GM18508 (cell line): ENCODE data around the gene TUBGCP2.

Source experiments
- ATAC-seq: cut with Tn5 transposase; IDR thresholded peaks from one replicate; pipeline ENCODE4 v1.9.1; 2021; ENCODE audit warnings: moderate number of reproducible peaks; ENCODE audit not compliant: insufficient read depth, unreplicated experiment

The TUBGCP2 gene

GRCh38 chr10:133342942-133343341 is 34.3 kb upstream of the TUBGCP2 start:
- no peak for ATAC-seq

- no peak for ATAC-seq
These were observed 33.3 kb upstream of the TUBGCP2 start for GRCh38 chr10:133341983-133342382.

- no peak for ATAC-seq
These were observed 31.2 kb upstream of the TUBGCP2 start for GRCh38 chr10:133339708-133340380.

- no peak for ATAC-seq
These were observed 29.7 kb upstream of the TUBGCP2 start for GRCh38 chr10:133338080-133339071.

GRCh38 chr10:133337370-133337725 is 28.7 kb upstream of the TUBGCP2 start:
- no peak for ATAC-seq

GRCh38 chr10:133336577-133337369 is 28.1 kb upstream of the TUBGCP2 start, which contains the start of gene CALY:
TSS of gene CALY (minus strand) at chr10:133336896. CDS start at chr10:133328989, 7,907 bp downstream.
- ATAC-seq: no peak

- no peak for ATAC-seq
These were observed 27.5 kb upstream of the TUBGCP2 start for GRCh38 chr10:133336118-133336576.

GRCh38 chr10:133335246-133336117 is 26.8 kb upstream of the TUBGCP2 start:
- ATAC-seq: no peak

- no peak for ATAC-seq
These were observed 26.0 kb upstream of the TUBGCP2 start for GRCh38 chr10:133334503-133335245.

- ATAC-seq: no peak
These were observed 24.4 kb upstream of the TUBGCP2 start for GRCh38 chr10:133332936-133333699.

- no peak for ATAC-seq
These were observed 21.0 kb upstream of the TUBGCP2 start for GRCh38 chr10:133329491-133330202.

GRCh38 chr10:133328358-133329343 is 20.0 kb upstream of the TUBGCP2 start:
- no peak for ATAC-seq

GRCh38 chr10:133327651-133328357 is 19.1 kb upstream of the TUBGCP2 start:
- no peak for ATAC-seq

GRCh38 chr10:133326745-133327650 is 18.3 kb upstream of the TUBGCP2 start:
- no peak for ATAC-seq

GRCh38 chr10:133326223-133326551 is 17.5 kb upstream of the TUBGCP2 start:
- no peak for ATAC-seq
